Gastroesophageal sphincter (tissue), 4 donors: ENCODE measurements around the gene SLC7A6. TPM values are rescaled to one million over a fixed set of nuclear protein-coding genes. Genes with fewer than 3 reads are reported as not detected.
A peak's percentile ranks its signal among the peaks of the same experiment; 100 is the strongest.

Source experiments
- ATAC-seq: fragments of 150-250 bp; one replicate; pipeline ENCODE4 v1.9.1; 2016; ENCODE audit warnings: mild to moderate bottlenecking, moderate library complexity
- H3K27ac ChIP-seq, 4 donors: fragments of 200-600 bp; sonication (generic) in 3 of 4; 1 replicate in 3 of 4; 2 replicates in 1 of 4; pipeline ENCODE4 v1.5.1; 2016 to 2019
- H3K27me3 ChIP-seq: fragments of 200-600 bp; sonication (generic); one replicate; pipeline ENCODE4 v1.5.1; 2019
- H3K36me3 ChIP-seq, 2 donors: fragments of 200-600 bp; sonication (generic); one replicate each; pipeline ENCODE4 v1.5.1; 2019; ENCODE audit warnings: control low read depth in 1 of 2
- H3K4me1 ChIP-seq, 3 donors: fragments of 200-600 bp; sonication (generic); 1 replicate in 2 of 3; 2 replicates in 1 of 3; pipeline ENCODE4 v1.5.1; 2016 to 2019; ENCODE audit warnings: control low read depth in 2 of 3
- H3K4me3 ChIP-seq, 2 donors: fragments of 200-600 bp; sonication (generic); one replicate each; pipeline ENCODE4 v1.5.1; 2019; ENCODE audit warnings: mild to moderate bottlenecking in 1 of 2, moderate library complexity in 1 of 2
- H3K9me3 ChIP-seq, 3 donors: fragments of 200-600 bp; sonication (generic); one replicate each; pipeline ENCODE4 v1.5.1; 2017 to 2019; ENCODE audit warnings: control low read depth in 2 of 3
- CTCF ChIP-seq, 4 experiments: fragments of 200-600 bp in 2 of 4; fragments of 450-650 bp in 2 of 4; sonication (generic) in 1 of 4; IDR thresholded peaks; one replicate each; pipeline ENCODE4 v1.5.1; 2017 to 2019; ENCODE audit warnings: antibody characterized with exemption in 4 of 4, mild to moderate bottlenecking in 2 of 4, moderate library complexity in 2 of 4
- EP300 ChIP-seq: sonication (generic); formaldehyde crosslinking; IDR thresholded peaks from one replicate; pipeline ENCODE4 v1.6.1; 2017; ENCODE audit warnings: antibody characterized with exemption, mild to moderate bottlenecking
- POLR2A ChIP-seq, 2 donors: fragments of 450-650 bp; IDR thresholded peaks; one replicate each; pipeline ENCODE4 v1.6.1; 2017; ENCODE audit warnings: antibody characterized with exemption in 2 of 2, mild to moderate bottlenecking in 2 of 2, moderate library complexity in 1 of 2
- POLR2AphosphoS5 ChIP-seq: sonication (generic); formaldehyde crosslinking; IDR thresholded peaks from one replicate; pipeline ENCODE4 v1.6.1; 2017; ENCODE audit warnings: antibody characterized with exemption
- WGBS, 2 donors: methylation state at CpG; one replicate each; pipeline ENCODE4 v1.1.5; 2018; ENCODE audit warnings: low coverage in 1 of 2; 5-methylcytosine and 5-hydroxymethylcytosine counted together
- total RNA-seq, 4 donors: library from RNA; depleted of rRNA; stranded (reverse); fragments of >200 nt; gene quantifications; one replicate each; pipeline ENCODE4 v1.1.0, GENCODE V29; 2016

The SLC7A6 gene
- total RNA-seq, 4 donors from 2014 or later = 19.1 to 51.5 (median 33.7) TPM

DNA sequence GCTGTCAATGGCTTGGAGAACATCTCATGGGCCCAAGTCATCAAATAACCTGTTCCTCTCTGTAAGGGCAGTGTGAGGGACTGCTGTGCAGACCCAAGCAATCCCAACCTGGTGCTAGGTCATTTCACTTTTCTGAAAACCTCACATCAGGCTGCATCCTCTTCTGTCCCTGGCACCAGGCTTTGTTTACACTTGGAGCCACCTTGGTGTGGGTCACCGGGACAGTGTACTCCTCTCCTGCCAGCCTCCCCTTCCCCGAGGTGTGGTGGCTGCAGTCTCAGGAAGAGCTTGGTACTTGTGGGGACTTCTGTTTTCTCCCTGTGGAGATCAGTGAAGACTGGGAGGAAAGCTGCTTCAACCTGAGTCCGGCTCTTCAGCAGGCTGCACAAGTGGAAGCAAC is 34.0 kb downstream of the SLC7A6 start:
- no peaks in the 10 kb centered on the region for H3K9me3 ChIP-seq
- no peak overlapping the region for H3K4me3 ChIP-seq
- TF ChIP-seq EP300 (no peak), POLR2A (IDR thresholded peaks at IDR 0.05) (no peak), CTCF (IDR thresholded peaks at IDR 0.05) (no peak), POLR2AphosphoS5 (no peak)
- no peaks in the 10 kb centered on the region for H3K27me3 ChIP-seq
- H3K36me3 ChIP-seq = peaks cover 2 to 98% of the 10 kb centered on the region in 2 donors
- ATAC-seq = no peak
- H3K27ac ChIP-seq = peak overlapping the region; percentile 44 to 73 (median 68)
- H3K4me1 ChIP-seq = peaks cover 0 to 34% (median 11%) of the 10 kb centered on the region in 3 donors
- WGBS, 2 donors = no CpG with 5 or more reads among the region's 3 CpGs

GRCh38 chr16:68298907-68299561 is 34.7 kb downstream of the SLC7A6 start:
- no peaks in the 10 kb centered on the region for H3K9me3 ChIP-seq
- no peak overlapping the region for H3K4me3 ChIP-seq
- peak; percentile 49 for ATAC-seq
- 10 to 31% methylated on average over 4 to 5 of the region's 5 CpGs for WGBS, 2 donors
- H3K36me3 ChIP-seq = peaks cover 2 to 98% of the 10 kb centered on the region in 2 donors
- peak overlapping the region; percentile 44 to 73 (median 68) for H3K27ac ChIP-seq
- H3K27me3 ChIP-seq = no peaks in the 10 kb centered on the region
- H3K4me1 ChIP-seq = peaks cover 0 to 34% (median 11%) of the 10 kb centered on the region in 3 donors
- peak; percentile 9 for TF ChIP-seq POLR2AphosphoS5
- TF ChIP-seq EP300 = no peak

GRCh38 chr16:68299571-68300453 is 35.5 kb downstream of the SLC7A6 start:
- 57 to 58% methylated on average over 11 of the region's 11 CpGs for WGBS, 2 donors
- Histone ChIP-seq H3K9me3 (no peaks in the 10 kb centered on the region), H3K27ac (peak overlapping the region in 3 of 4 donors; percentile 66 to 73 (median 70)), H3K36me3 (peaks cover 2 to 98% of the 10 kb centered on the region in 2 donors), H3K27me3 (no peaks in the 10 kb centered on the region), H3K4me1 (peaks cover 0 to 34% (median 11%) of the 10 kb centered on the region in 3 donors), H3K4me3 (no peak overlapping the region)
- no peak for TF ChIP-seq POLR2A (IDR thresholded peaks at IDR 0.05)
- ATAC-seq = no peak

DNA sequence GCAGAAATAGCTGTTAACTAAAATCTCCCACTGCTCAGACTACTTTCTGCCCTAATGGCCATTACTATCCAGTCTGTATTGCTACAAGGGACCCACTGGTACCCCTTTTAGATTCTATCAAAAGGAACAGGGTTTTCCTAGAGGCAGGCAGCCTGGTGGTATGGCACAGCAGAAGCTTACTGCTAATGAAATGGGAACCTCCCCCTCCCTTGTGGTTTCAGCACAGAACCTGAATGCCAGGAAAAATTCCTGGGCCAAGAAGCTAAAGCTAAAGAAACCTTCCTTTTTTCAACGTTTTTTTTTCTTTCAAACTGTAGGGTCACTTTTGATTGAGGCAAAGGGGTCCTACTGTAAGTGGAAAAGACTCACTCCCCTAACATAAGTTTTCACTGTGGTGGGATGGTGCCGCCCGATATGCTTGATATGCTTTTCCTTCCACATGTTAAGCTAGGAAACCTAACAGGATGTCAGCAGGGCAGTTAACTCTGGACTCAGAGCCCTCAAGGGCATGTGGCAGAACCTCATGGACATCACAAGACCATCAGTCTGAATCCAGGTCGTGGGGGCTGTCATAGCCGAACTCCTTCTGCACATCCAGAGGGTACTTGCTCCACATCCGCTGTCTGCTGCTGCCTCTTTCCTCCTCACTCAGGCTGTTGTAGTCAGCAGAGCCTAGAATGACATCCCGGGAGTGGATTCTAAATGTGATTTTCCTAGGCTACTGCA is 36.6 kb downstream of the SLC7A6 start:
- ATAC-seq = no peak
- Histone ChIP-seq H3K27me3 (no peaks in the 10 kb centered on the region), H3K9me3 (no peaks in the 10 kb centered on the region), H3K27ac (no peak overlapping the region), H3K4me3 (no peak overlapping the region), H3K4me1 (peaks cover 0 to 34% (median 11%) of the 10 kb centered on the region in 3 donors), H3K36me3 (peaks cover 2 to 98% of the 10 kb centered on the region in 2 donors)
- no peak for TF ChIP-seq CTCF (IDR thresholded peaks at IDR 0.05)
- TF ChIP-seq EP300 = no peak
- TF ChIP-seq POLR2A (IDR thresholded peaks at IDR 0.05) = no peak
- TF ChIP-seq POLR2AphosphoS5 = no peak
- 77 to 82% methylated on average over 5 to 6 of the region's 7 CpGs for WGBS, 2 donors

GRCh38 chr16:68306633-68307032 is 42.3 kb downstream of the SLC7A6 start:
- 91 to 92% methylated on average over 3 of the region's 3 CpGs for WGBS, 2 donors
- Histone ChIP-seq H3K4me3 (no peak overlapping the region), H3K27me3 (no peaks in the 10 kb centered on the region), H3K4me1 (peaks cover 3 to 34% (median 13%) of the 10 kb centered on the region in 3 donors), H3K36me3 (peaks cover 0 to 77% of the 10 kb centered on the region in 2 donors), H3K27ac (no peak overlapping the region), H3K9me3 (no peaks in the 10 kb centered on the region)
- no peak for ATAC-seq
- TF ChIP-seq CTCF (IDR thresholded peaks at IDR 0.05) = no peak
